ENCODE data around the gene ZBTB42. TPM values are rescaled to one million over a fixed set of nuclear protein-coding genes. Genes with fewer than 3 reads are reported as not detected.

ZBTB42 gene
- total RNA-seq, 1 donor, result 2.9 TPM

DNA sequence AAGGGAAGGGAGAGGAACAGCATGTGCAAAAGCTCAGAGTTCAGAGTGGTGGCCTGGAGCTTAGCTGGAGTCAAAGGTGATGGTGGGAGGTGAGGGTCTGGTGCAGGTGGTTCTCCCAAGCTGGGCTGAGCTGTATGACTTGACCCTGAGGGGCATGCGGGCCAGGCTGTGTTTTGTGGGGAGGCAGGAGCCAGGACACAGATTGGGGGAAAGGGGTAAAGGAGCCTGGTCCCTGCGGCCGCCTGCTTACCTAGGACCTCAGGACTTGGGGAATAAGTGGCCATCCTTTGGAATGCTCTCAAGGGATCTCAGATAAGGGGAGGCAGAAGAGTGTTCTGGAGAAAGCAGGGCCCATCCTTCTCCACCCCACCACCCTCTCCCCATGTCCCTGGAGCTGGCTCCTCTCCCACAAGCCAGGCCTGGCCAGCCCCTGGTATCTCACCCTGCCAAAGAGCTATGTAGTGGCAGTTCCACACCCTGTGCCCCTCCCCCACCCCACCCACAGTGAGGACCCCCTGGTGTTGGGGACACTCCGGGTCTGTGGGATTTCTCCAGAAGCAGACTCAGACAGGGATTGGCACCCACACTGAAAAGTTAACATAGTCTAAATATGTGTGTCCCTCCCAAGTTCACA lies 44.2 kb downstream of the ZBTB42 start:
- H3K9me3 ChIP-seq (ENCODE audit: low read depth, low read length), result no peaks in the 10 kb centered on the region
- peaks cover 6% of the 10 kb centered on the region for H3K4me1 ChIP-seq (ENCODE audit: insufficient read depth, low read length)
- peaks cover 53% of the 10 kb centered on the region for H3K27me3 ChIP-seq (ENCODE audit: insufficient read depth, low read length)
- H3K4me3 ChIP-seq (ENCODE audit: low read length), result no peak overlapping the region

DNA sequence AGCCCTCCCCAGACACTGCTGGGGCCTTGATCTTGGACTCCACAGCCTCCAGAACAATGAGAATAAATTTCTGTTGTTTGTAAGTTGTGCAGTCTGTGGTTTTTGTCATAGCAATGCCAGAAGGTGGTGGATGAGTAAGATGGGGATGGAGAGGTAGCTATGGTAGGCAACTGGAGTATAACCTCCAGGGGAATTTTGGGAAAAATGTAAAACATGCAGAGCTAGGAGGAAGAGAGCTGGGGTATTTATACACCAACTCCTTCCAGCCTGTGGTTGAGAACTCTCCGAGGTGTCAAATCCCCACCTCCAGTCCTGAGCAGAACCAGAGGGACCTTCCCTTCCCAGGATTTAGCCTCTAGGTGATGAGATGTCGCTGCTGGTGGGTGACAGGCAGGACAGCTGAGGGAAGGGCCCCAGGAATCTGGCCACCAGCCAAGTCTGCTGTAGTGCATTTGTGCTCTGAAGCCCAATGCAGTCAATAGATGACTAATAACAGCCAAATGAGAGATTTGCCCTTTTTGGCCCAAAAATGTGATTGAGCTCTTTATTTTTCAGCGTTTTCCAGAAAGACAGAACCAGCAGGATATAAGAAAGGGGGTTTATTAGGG lies 45.0 kb downstream of the ZBTB42 start:
- H3K9me3 ChIP-seq (ENCODE audit: low read depth, low read length), result no peaks in the 10 kb centered on the region
- H3K4me1 ChIP-seq (ENCODE audit: insufficient read depth, low read length), result peaks cover 6% of the 10 kb centered on the region
- H3K4me3 ChIP-seq (ENCODE audit: low read length), result no peak overlapping the region
- H3K27me3 ChIP-seq (ENCODE audit: insufficient read depth, low read length), result peaks cover 53% of the 10 kb centered on the region

DNA sequence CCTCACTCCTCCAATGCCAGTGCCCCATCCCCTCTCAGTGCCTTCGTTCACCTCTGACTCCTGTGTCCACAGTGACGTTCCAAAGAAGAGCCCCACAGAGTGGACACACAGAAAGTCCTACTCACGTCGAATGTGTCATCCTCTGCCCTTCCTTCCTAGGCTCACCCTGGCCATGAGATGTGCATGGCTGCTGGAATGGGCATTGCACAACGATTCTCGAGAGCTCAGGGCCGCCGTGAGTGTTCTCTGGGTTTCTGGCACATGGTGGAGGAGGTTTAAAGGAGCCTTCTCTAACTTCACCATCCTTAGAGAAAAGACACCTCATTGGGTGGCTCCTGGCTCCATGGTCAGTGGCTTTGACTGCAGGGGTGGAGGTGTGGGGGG lies 51.4 kb downstream of the ZBTB42 start:
- no peaks in the 10 kb centered on the region for H3K27me3 ChIP-seq (ENCODE audit: insufficient read depth, low read length)
- no peaks in the 10 kb centered on the region for H3K4me1 ChIP-seq (ENCODE audit: insufficient read depth, low read length)
- H3K4me3 ChIP-seq (ENCODE audit: low read length), result no peak overlapping the region
- no peaks in the 10 kb centered on the region for H3K9me3 ChIP-seq (ENCODE audit: low read depth, low read length)

Other genes starting within 250 kb of the ZBTB42 start
- not detected for gene C14orf180, start 221.3 kb upstream of the ZBTB42 start, total RNA-seq
- not detected for gene TMEM179, start 196.3 kb upstream of the ZBTB42 start, total RNA-seq
- 21.6 TPM for gene INF2, start 111.5 kb upstream of the ZBTB42 start, total RNA-seq
- 1.9 TPM for gene ADSS1, start 76.9 kb upstream of the ZBTB42 start, total RNA-seq
- gene SIVA1, start 48.0 kb upstream of the ZBTB42 start, total RNA-seq, result 66.9 TPM
- 86.8 TPM for gene AKT1, start 5.4 kb upstream of the ZBTB42 start, total RNA-seq
- 1.0 TPM for gene CEP170B, start 64.2 kb downstream of the ZBTB42 start, total RNA-seq
- 15.3 TPM for gene PLD4, start 123.8 kb downstream of the ZBTB42 start, total RNA-seq
- gene AHNAK2, start 177.3 kb downstream of the ZBTB42 start, total RNA-seq, result 0.10 TPM
- 0.94 TPM for gene CLBA1, start 184.7 kb downstream of the ZBTB42 start, total RNA-seq
- gene CDCA4, start 220.0 kb downstream of the ZBTB42 start, total RNA-seq, result 31.2 TPM

All from mononuclear cell (primary cell).